Left forelimb (tissue), 1 donor: ENCODE measurements around the gene IGF2BP2.

ENCODE experiments used
- DNase-seq: peaks from one replicate; pipeline ENCODE4 v3.0.0-alpha.2; 2018; ENCODE audit warnings: low spot score

IGF2BP2 gene

DNA sequence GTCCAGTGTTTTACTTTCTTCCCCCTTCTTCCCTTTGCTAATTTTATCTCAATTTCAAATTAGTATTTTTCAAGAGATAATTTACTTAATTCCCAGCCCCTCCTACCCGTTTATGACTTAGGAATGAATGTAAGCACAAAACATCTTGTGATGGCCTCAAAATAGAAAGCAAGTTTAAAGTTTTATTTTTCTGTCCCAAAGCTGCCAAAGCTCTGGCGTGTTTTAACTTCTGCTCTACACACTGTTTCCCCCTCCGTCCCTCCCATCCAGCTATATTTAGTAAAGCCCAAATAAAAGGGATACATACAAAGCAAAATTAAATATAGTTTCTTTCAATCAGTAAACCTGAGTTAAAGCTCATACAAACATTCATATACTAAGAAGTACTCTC is 59.9 kb downstream of the IGF2BP2 start:
- no peak for DNase-seq

DNA sequence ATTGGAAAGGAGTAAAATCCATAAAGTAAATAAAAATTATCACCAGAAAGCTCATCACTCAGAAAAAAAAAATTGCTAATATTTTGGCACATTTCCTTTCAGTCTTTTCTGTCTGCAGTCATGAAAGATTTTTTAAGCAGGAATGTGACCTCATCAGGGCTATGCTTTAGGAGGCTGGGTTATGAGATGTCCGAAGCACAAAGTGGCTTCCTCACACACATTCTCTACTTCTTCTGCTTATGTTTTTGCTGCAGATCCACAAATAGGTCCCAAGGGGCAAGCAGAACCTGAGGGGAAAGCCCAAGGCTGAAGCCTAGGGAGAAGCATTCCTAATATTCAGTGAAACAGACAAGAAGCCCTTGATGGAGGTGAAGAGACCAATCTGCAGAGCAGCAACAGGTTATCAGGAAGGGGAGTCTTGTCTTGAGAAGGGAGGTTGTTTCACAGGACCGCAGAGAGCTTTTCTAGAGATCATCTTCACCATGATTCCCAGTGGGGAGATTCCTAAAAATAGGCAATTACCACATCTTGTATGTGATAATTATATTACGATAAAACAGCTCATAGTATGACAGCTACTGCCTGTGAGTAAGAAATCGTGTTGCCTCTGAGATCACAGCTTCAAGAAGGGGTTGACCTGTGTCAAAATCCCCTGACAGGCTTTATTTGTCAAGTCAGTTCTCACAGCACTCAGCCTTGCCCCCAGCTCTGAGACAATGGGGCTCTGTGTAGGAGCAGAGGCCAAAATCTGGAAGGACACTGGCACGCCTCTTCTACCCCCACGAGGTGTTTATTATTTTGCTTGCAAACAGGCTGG is 60.5 kb downstream of the IGF2BP2 start:
- no peak for DNase-seq

DNA sequence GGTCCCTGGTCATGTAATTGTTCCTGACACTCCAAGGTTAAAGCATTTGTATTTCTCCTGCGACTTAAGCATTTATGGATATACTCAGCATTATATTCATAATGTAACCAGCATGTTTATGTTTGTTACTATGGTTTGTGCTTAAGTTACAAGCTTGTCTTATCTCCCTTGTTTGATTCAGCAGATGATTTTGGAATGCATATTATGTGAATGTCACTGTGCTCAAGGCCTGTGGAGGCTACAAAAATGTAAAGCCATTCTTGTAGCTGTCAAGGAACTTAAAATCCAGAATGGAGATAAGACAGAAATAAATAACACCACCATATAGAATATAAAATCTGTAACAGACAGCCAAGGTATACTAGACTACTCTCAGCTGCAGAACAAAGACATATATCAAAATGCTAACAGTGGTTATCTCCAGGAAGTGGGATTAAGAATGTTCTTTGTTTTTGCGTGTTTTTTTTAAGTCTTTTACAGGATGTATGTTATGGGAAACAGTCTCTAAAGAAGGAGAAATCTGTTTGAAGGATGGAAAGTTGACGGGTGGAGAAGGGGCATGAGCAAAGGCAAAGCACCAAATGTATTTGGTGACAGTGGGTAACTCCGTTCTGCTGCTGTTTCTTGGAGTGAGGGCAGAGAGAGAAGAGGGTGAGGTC is 61.4 kb downstream of the IGF2BP2 start:
- no peak for DNase-seq

DNA sequence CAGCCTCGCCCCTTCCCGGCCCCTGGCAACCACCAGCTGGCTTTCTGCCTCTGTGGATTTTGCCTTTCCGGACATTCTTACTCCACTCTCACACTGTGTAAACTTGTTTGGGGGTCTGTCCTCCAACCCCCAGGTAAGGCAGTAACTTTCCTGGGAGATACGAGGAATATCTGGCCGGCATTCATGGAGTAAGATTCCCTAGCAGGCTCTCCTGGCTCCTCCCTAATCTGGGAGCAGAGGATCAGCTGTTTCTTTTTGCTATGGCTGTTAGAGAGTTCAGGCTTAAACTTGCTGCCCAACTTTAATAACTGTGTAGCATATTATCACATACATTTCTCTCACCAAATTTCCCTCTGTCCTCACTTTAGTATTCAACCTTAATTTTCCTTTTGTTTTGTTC is 64.3 kb downstream of the IGF2BP2 start:
- DNase-seq = no peak

DNA sequence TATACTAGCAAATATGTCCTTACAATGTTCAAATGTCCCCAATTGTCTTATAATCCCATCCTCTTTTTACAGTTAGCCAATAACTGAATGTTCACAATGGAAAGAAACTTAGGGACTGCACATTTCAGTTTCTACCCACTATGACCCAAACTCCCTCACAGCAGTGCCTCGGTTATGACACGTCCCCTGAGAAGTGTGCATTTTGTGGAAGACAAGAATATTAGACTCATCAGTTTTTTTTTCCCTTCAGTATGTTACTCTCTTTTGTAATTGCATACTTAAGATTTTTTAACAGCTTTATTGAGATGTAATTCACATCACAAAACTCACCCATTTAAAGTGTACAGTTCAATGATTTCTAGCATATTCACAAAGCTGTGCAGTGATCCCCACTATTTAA is 64.8 kb downstream of the IGF2BP2 start:
- no peak for DNase-seq

DNA sequence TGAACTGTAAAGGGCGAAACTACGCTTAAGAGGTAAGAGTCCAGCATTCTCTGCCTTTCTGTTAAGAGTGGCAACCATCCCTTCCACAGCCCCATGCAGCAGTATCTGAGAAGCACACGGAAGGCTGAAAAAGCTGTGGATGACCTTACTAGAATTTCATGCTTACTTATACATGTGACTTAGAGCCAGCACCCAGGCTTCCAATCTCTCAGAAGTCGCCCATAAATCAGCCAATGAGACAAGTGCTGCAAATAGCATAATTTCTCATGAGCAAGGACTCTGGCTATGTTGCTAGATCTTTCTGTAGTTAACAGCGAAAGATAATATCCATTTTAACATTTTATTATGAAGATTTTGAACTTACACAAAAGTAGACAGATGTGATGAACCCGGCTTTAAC is 65.3 kb downstream of the IGF2BP2 start:
- no peak for DNase-seq

DNA sequence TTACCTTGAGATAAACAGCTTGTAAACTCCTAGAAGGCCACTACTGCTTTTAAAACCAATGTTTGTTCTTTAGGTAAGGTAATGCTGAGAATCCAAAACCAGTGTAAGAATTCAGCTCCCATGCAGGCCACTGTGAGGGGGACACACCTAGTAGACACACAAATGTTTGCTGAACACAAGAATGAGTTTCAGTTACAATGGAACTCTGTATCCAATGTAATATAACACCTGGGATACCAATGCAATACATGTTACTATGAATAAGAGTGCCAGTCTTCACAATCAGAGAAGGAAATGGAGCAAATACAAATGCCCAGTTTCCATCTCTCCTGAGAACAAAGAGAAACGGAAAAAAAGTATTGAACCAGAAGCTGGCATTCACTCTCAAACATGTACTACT is 65.9 kb downstream of the IGF2BP2 start:
- DNase-seq = no peak

DNA sequence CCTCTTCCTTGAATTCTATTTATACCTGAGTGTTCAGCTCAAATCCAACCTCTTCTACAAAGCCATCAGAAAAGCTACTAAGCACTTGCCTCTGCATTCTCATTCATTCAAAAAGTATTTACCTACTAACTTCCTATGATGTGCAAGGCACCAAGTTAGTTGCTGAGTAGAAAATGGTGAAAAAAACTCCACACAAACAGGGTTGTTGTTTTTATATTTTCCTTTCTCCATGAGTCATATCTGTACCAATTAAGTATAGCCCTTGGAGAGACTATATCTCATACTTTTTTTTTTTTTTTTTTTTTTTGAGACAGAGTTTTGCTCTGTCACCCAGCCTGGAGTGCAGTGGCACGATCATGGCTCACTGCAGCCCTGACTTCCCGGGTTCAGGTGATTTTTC is 67.7 kb downstream of the IGF2BP2 start:
- DNase-seq = no peak

DNA sequence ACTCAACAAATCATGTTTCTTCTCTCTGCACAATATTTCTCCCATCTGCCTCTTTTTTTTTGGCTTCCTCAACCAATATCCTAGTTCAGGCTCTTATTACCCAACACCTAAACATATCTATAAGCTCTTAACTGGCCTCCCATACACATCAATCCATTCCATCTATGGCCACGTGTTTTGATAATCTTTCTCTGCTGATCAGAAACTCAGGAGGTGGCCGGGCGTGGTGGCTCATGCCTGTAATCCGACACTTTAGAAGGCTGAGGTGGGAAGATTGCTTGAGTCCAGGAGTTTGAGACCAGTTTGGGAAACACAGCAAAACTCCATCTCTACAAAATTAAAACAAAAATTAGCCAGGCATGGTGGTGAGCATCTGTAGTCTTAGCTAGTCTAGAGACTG is 68.4 kb downstream of the IGF2BP2 start:
- DNase-seq = no peak

DNA sequence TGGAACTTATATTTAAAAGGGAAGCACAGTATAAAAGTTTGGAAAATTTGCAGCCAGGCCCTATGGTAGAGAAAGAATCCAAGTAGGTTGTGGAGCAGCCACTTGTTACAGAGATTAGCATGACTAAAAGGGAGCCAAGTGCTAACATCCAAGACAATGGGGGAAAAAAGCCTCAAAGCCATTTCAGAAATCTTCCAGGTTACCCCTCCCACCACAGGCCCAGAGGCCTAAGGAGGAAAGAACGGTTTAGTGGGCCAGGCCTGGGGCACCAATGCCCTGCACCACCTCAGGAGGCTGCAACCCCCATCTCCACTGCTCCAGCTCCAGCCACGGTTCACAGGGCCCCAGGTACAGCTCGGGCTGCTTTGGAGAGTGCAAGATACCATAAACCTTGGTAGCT is 69.9 kb downstream of the IGF2BP2 start:
- no peak for DNase-seq

DNA sequence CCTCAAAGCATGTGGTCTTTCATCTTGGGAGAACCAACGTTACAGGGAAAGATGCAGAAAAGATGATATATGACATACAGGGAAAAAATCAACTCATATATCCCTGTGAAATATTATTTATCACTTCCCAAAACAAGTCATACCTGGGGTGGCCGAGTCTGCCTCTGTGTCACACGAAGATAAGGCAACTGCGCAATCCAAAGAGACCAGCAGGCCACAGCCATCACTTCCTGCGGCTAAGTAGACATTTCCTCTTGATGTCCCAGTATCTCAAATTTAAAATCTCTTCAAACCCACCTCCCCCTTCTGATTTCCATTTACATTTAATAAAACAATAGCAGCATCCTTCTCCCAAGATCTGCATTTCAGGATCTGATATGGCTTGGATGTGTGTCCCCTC is 71.5 kb downstream of the IGF2BP2 start:
- no peak for DNase-seq

DNA sequence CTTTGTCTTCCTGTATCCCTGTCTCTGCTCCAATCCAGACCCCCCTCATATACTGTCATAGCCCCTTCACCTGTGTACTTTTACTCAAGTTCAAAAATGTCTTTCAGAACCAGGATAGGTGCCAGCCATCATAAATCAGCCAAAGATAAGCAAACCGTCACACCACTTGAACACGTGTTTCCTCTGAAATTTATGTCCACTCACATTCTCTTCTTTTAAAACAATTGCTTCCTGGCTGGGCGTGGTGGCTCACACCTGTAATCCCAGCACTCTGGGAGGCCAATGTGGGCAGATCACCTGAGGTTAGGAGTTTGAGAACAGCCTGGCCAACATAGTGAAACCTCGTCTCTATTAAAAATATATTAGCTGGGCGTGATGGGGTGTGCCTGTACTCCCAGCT is 74.1 kb downstream of the IGF2BP2 start:
- no peak for DNase-seq

DNA sequence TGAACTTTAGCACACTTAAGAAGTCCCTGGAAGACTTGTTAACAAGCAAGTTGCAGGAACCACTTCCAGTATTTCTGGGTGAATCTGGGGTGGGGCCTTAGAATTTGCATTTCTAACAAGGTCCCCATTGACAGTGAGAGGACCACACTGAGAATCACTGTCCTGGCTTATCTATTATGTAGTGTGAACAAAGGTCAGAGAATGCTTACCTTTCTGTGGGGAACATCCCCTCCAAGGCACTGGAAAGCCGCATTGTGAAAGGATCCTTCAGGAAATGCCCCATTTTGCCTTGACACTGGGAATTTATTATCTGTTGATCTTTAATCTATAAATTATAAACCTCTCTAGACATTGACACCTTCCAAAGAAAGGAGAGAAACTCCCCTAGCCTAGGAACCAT is 74.8 kb downstream of the IGF2BP2 start:
- DNase-seq = no peak

DNA sequence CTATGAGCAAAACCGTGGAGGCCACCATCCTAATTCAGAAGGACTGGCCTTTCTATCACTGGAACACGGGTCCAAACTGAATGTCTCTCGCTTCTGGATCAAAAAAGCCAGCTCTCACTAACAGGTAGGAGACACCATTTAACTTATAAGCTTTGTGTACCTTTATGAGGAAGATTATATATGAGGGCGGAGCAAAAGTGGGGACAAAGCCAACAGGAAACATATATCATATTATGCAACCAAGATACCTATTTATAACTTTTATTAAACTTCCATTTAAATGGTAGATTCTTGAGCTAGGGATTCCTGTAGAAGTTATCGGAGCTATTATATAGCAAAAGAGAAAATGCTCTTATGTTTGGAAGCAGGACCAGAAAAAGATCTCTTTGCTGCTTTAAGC is 78.4 kb downstream of the IGF2BP2 start:
- no peak for DNase-seq

DNA sequence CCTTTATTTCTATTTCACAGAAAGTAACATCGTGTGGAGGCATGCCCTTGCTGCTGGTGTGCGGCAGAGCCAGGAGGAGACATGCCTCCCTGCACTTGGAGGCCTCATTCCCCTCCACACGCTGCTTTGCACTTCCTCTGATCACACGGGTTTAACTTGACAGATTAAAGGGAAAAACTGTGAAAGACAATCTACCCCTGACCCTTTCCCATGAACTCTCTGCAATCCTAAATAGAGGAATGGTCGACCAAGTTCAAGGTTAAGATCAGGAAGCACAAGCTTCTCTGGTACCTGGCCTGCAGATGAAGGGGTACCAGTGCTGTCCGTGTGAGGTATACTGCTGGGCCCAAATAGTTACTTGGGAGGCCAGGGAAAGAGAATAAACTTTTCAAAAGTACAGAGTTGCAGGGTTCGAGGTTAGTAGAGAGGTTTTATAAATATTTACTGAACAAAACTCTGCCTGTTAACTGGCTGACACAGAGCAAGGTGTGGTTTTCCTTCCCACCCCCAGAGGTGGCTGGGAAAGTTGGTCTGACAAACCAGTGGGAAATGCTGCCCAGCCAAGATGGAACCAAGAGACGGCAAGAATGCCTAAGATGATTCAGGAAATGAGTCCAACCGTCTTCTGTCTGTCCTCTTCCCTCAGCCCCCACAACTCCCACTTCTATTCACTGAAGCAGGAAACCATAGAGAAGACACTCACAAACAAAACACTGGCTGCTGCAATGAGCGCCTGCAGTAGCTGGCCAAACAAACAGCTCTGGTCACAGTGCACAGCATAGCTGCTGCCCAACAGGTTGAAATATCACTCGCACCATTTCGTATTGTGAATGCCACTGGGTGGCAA is 79.6 kb downstream of the IGF2BP2 start:
- no peak for DNase-seq

DNA sequence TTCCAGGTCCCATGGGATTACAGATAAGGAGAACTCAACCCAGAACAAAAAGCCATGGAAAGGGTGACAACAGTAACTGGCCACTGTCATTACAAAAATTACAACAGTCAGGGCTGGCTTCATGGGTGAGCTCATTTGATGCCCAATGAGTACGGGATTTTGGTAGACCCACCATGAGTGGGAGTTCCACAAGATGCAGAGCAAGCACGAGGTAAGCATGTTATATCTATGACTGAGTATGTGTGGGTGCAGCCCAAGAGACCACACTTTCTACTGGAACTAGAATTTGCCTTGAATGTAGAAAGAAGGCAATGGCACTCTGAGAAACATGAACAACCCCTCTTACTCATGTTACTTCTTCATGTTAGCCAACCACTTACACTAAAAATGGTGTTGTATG is 83.3 kb downstream of the IGF2BP2 start:
- no peak for DNase-seq

DNA sequence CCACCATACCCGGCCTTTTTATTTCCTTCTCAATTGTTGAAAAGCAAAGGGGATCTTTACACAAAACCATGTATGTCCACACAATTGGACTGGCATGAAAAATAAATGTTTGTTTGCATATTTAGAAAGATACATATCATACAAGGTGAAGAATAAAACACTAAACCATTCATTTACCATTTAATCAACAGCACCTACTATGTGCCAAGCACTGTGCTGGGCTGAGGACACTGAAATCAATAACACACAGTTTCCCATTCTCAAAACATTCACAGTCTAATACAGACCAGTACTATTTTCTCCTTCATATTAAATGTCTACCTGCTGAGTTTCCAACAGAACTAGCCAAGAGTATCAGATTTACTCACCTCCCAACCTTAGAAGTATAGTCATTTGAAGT is 84.7 kb downstream of the IGF2BP2 start:
- no peak for DNase-seq

DNA sequence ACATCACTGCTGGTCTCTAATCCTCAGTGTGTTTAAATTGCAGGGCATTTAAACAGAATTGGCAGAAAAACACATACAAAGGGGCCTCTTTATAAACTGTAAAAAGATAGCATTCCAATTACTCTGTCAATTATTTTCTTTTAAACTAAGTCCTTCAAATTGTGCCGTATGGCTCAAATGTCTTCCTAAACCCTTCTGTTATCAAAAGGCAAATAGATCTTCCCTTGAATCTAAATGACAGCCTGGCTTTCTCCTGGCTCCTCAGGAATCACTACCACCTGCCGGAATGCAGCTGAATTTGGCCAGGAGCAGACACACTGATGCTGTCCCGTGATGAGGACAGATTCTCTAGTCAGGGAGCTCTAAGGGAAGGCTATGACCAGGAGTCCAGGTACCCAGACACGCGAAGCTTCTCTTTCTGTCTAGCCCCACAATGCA is 85.6 kb downstream of the IGF2BP2 start:
- DNase-seq = no peak

DNA sequence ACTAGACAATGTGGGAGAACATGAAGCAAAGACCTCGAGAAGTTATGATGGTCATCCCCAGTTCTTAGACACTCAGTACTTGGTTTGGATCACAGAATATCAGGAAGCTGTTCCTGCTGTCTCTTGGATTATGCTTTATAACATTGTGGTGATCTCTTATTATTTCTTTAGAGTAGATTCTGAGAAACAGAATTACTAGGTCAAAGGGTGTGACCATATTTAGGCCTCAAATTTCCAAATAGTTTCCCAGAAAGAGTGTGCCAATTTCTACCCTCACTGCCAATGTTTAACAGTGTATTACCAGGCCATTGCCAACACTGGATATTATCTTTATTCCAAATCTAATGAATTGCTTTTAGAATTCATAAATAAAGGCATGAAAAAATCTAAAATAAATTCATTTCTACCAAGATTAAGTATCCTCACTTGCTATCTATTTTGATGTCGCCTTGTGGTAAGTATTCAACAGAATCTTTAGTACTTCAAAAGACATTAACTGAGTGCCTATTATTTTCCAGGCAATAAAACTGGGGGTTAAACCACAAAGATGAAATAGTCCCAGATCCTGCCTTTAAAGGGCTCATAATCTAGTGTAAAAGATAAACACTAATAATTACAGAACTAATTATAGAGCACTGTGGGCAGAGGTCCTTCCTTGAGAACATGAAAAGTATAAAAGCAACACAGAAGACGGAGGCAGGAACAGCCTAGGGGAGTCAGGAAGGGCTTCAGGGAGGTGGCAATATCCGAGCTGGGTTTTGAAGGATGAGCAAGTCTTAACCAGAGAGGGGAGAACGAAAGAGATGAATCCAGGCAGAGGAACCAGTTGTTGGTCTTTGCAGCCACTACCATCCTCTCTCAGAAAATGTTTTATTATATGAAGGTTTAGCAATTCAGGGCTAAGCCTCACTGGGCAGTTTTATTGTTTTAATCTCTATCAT is 86.8 kb downstream of the IGF2BP2 start:
- no peak for DNase-seq

DNA sequence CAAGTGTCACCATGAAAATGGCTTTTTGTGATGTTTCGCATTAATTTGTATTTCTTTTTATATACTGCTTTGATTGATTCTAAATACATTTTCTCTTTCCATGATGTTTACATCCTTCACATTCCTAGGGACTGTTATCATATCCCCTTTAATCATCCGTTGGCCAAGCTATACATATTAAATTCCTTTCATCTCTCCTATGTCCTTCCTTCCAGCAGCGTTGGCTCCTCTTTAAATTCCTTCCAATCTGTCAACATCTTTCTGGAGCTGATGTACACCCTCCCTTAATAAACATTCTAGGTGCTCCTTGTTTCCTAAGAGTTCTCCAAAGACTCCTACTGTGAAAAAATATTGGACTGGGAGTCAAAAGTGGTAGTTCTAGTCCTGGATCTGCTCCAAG is 87.8 kb downstream of the IGF2BP2 start:
- DNase-seq = no peak

DNA sequence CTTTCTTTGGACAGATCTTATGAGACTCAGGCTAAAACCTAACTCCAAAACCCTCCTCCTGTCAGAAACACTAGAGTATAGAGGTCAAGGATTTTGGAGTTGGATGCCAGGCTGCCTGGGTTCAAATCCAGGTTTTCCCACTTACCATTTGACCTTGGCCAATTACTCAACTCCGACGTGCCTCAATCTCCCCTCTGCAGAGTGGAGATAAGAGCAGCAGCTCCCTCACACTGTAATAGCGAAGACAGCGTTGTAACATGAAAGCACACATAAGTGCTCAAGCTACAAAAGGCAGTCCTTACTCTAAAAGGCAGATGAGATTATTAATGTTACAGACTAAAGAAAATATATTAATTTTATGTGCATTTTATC is 90.1 kb downstream of the IGF2BP2 start:
- no peak for DNase-seq
